22Rv1 (cell line): ENCODE results near the gene WWOX.

Source experiments
- H3K27ac ChIP-seq: fragments of 450-650 bp; 2 replicates; pipeline ENCODE4 v1.5.1; 2017
- ZFX ChIP-seq: fragments of 450-650 bp; IDR thresholded peaks from 2 replicates; pipeline ENCODE4 v1.6.1; 2017; ENCODE audit warnings: antibody characterized with exemption, borderline replicate concordance
- TF ChIP-seq, protein P1 (sequence below): fragments of 450-650 bp; IDR thresholded peaks from 2 replicates; pipeline ENCODE4 v1.5.1; 2017; ENCODE audit warnings: mild to moderate bottlenecking

WWOX gene

DNA sequence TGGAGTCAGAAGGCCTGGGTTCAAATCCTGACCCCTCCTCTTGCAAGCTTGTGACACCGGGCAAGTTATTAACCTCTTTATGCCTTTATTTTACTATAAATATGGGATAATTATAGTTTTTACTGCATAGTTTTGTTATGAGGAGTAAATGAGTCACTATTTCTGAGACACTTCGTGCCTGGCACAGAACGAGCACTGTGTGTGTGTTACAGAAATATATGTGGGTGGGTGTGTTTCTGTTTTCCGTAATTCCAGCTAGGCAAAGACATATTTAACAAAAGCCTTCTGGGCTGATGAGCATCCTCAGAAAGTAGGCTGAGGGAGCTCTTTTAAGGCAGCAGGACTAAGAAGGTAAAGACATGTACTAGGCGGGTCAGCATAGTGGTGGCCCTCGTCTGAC lies 1083.2 kb downstream of the WWOX start:
- TF ChIP-seq, protein P1, sequence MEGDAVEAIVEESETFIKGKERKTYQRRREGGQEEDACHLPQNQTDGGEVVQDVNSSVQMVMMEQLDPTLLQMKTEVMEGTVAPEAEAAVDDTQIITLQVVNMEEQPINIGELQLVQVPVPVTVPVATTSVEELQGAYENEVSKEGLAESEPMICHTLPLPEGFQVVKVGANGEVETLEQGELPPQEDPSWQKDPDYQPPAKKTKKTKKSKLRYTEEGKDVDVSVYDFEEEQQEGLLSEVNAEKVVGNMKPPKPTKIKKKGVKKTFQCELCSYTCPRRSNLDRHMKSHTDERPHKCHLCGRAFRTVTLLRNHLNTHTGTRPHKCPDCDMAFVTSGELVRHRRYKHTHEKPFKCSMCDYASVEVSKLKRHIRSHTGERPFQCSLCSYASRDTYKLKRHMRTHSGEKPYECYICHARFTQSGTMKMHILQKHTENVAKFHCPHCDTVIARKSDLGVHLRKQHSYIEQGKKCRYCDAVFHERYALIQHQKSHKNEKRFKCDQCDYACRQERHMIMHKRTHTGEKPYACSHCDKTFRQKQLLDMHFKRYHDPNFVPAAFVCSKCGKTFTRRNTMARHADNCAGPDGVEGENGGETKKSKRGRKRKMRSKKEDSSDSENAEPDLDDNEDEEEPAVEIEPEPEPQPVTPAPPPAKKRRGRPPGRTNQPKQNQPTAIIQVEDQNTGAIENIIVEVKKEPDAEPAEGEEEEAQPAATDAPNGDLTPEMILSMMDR: no peak
- no peak for TF ChIP-seq ZFX

DNA sequence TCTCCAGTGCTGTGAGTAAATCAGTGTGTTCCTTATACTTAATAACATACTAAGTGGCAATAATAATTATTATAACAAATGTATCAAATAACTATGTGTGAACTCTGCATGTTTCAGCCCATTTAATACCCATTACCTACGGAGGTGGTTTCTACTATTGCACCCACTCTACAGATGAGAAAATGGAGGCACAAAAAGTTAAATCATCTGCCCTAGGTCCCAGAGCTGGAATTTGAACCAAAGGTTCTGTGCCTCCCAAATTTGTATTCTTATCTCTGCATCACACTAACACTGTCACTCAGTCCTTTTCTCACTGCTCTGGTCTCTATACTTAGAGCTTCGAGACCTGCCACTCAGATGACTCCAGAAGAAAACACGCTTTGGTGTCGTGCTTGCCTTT lies 1084.1 kb downstream of the WWOX start:
- TF ChIP-seq, protein P1: no peak
- TF ChIP-seq ZFX: no peak

More for the DNA sequence above, 1083.2 kb downstream of the WWOX start:
- no peak overlapping the region for H3K27ac ChIP-seq

GRCh38 chr16:79184464-79185030 lies 1085.1 kb downstream of the WWOX start:
- TF ChIP-seq, protein P1: no peak
- TF ChIP-seq ZFX: no peak
- no peak overlapping the region for H3K27ac ChIP-seq

More for the DNA sequence above, 1084.1 kb downstream of the WWOX start:
- no peak overlapping the region for H3K27ac ChIP-seq

DNA sequence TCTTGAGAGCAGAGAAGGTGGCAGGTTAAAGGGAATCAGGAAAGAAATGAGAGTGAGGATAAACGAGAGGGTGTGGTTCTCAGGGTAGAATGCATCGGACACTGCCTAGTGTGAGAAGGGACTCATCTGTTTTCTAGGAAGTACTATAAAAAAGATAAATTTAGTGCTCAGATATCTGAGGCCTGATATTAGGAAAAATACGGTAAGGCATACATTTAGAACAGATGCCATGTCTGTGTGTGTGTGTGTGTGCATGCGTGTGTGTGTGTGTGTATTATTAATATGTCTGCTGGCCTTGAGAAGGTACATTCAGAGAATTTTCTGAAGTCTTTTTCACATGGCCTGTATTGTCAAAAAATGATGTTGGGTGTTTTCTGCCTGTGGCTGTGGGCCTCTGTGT lies 1086.3 kb downstream of the WWOX start:
- TF ChIP-seq ZFX: no peak
- TF ChIP-seq, protein P1: no peak
- no peak overlapping the region for H3K27ac ChIP-seq

DNA sequence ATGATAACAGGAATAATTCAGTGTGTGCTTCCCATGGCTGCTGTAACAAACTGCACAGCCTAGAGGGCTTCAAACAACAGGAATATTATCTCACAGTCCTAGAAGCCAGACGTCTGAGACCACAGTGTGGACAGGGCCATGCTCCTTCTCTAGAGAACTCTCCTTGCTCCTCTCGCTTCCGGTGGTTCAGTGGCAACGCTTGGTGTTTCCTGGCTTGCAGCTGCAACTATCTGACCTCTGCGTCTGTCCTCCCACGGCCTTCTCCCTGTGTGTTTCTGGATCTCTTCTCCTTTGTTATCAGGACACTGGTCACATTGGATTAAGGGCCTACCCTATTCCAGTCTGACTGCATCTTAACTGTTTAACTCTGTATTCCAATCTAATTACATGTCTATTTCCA lies 1086.7 kb downstream of the WWOX start:
- no peak for TF ChIP-seq ZFX
- TF ChIP-seq, protein P1: no peak
- no peak overlapping the region for H3K27ac ChIP-seq

GRCh38 chr16:79188115-79188738 lies 1088.8 kb downstream of the WWOX start:
- TF ChIP-seq, protein P1: no peak
- TF ChIP-seq ZFX: no peak
- no peak overlapping the region for H3K27ac ChIP-seq

DNA sequence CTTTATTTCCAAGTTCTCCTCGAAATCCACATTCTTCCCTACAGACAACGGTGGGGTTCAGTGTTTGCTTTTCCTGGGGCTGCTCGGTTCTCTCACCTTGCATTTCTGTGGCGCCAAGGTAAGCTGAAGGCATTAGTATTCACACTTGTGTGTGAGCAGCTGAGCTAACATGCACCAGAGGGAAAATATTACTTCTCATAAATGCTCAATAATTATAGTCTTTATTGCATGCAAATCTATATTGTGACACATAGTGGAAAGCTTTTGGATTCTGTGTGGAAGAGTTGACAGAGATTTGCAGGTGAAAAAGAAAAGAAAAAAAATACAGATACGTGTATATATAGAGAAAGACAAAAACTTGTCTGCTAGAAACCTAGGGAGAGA lies 1089.3 kb downstream of the WWOX start:
- TF ChIP-seq, protein P1: no peak
- TF ChIP-seq ZFX: no peak
- no peak overlapping the region for H3K27ac ChIP-seq
